Measurements from ENCODE around the gene ANKS1B. TPM values are rescaled to one million over a fixed set of nuclear protein-coding genes. Genes with fewer than 3 reads are reported as not detected.

The ANKS1B gene
- total and polyA plus RNA-seq, 7 donors: 1.0 to 57.3 (median 30.1) TPM; not detected in 1

- peak overlapping the region in 1 of 4 donors; percentile 1 for H3K4me3 ChIP-seq
- H3K27ac ChIP-seq: no peak overlapping the region
- H3K9me3 ChIP-seq: no peaks in the 10 kb centered on the region
- no peaks in the 10 kb centered on the region for H3K27me3 ChIP-seq
- no peaks in the 10 kb centered on the region for H3K36me3 ChIP-seq
- DNase-seq: no peak
- H3K4me1 ChIP-seq: peaks cover 0 to 7% (median 2%) of the 10 kb centered on the region in 4 donors
- TF ChIP-seq CTCF (IDR thresholded peaks at IDR 0.05): no peak
- TF ChIP-seq EP300 (IDR thresholded peaks at IDR 0.05): no peak
- TF ChIP-seq POLR2AphosphoS5 (IDR thresholded peaks at IDR 0.05): no peak
- no peak for TF ChIP-seq POLR2A (IDR thresholded peaks at IDR 0.05)
- WGBS, 2 donors: 59 to 70% methylated on average over 17 of the region's 17 CpGs
- intact Hi-C loops (cut with DNase I): no loop called here
Measured at GRCh38 chr12:99154216-99154982, 830.3 kb downstream of the ANKS1B start.

- no peaks in the 10 kb centered on the region for H3K27me3 ChIP-seq
- H3K36me3 ChIP-seq: no peaks in the 10 kb centered on the region
- no peak overlapping the region for H3K27ac ChIP-seq
- no peaks in the 10 kb centered on the region for H3K9me3 ChIP-seq
- 65 to 69% methylated on average over 3 of the region's 3 CpGs for WGBS, 2 donors
- intact Hi-C loops (cut with DNase I): no loop called here
- TF ChIP-seq CTCF (IDR thresholded peaks at IDR 0.05) (no peak), EP300 (IDR thresholded peaks at IDR 0.05) (no peak), POLR2A (IDR thresholded peaks at IDR 0.05) (no peak), POLR2AphosphoS5 (IDR thresholded peaks at IDR 0.05) (no peak)
- peaks cover 0 to 7% (median 2%) of the 10 kb centered on the region in 4 donors for H3K4me1 ChIP-seq
- no peak for DNase-seq
- no peak overlapping the region for H3K4me3 ChIP-seq
Measured at GRCh38 chr12:99153293-99153692, 831.4 kb downstream of the ANKS1B start.

- 52 to 74% methylated on average over 2 of the region's 2 CpGs for WGBS, 2 donors
- TF ChIP-seq POLR2AphosphoS5 (IDR thresholded peaks at IDR 0.05): no peak
- TF ChIP-seq CTCF (IDR thresholded peaks at IDR 0.05): no peak
- TF ChIP-seq POLR2A (IDR thresholded peaks at IDR 0.05): no peak
- TF ChIP-seq EP300 (IDR thresholded peaks at IDR 0.05): no peak
- Histone ChIP-seq H3K4me1 (peaks cover 0 to 7% (median 2%) of the 10 kb centered on the region in 4 donors), H3K27me3 (no peaks in the 10 kb centered on the region), H3K27ac (no peak overlapping the region), H3K4me3 (no peak overlapping the region), H3K9me3 (no peaks in the 10 kb centered on the region), H3K36me3 (no peaks in the 10 kb centered on the region)
- DNase-seq: no peak
- intact Hi-C loops (cut with DNase I): no loop called here
Measured at GRCh38 chr12:99152337-99152736, 832.4 kb downstream of the ANKS1B start.

GRCh38 chr12:99151744-99152143 lies 833.0 kb downstream of the ANKS1B start:
- DNase-seq: no peak
- Histone ChIP-seq H3K4me1 (peaks cover 0 to 7% (median 2%) of the 10 kb centered on the region in 4 donors), H3K27me3 (no peaks in the 10 kb centered on the region), H3K9me3 (no peaks in the 10 kb centered on the region), H3K4me3 (no peak overlapping the region), H3K36me3 (no peaks in the 10 kb centered on the region), H3K27ac (no peak overlapping the region)
- TF ChIP-seq EP300 (IDR thresholded peaks at IDR 0.05): no peak
- TF ChIP-seq POLR2AphosphoS5 (IDR thresholded peaks at IDR 0.05): no peak
- no peak for TF ChIP-seq CTCF (IDR thresholded peaks at IDR 0.05)
- TF ChIP-seq POLR2A (IDR thresholded peaks at IDR 0.05): no peak
- intact Hi-C loops (cut with DNase I): no loop called here
